Measurements from ENCODE around the gene PIP4P1.
"Not testable (repeated sequence)": the region's sequence is repeated elsewhere in the genome, so short reads cannot be mapped to it uniquely, and the experiment has no call there.

Gene PIP4P1

GRCh38 chr14:20454516-20455354 lies 6.5 kb downstream of the PIP4P1 start, which contains the start of the genes APEX1 and OSGEP:
Gene APEX1, plus strand, starts transcription at chr14:20455226. Its CDS starts 420 bp downstream, at chr14:20455646.
Gene OSGEP, minus strand, starts transcription at chr14:20454812. Its CDS starts 129 bp downstream, at chr14:20454683.
- H3K4me3 ChIP-seq (ENCODE audit: control insufficient read depth, low read depth, low read length): peak within 1 kb of the TSS; percentile 96
- peak; percentile 99 for DNase-seq (ENCODE audit: low read depth)
- no peak for TF ChIP-seq CTCF (conservative IDR thresholded peaks at IDR 0.05; ENCODE audit: control insufficient read depth, insufficient read depth, low read depth, low read length)

GRCh38 chr14:20452831-20453230 lies 8.4 kb downstream of the PIP4P1 start:
- H3K4me3 ChIP-seq (ENCODE audit: control insufficient read depth, low read depth, low read length); DNase-seq (ENCODE audit: low read depth): not testable (repeated sequence)

- H3K4me3 ChIP-seq (ENCODE audit: control insufficient read depth, low read depth, low read length): no peak overlapping the region
- DNase-seq (ENCODE audit: low read depth): no peak
- TF ChIP-seq CTCF (conservative IDR thresholded peaks at IDR 0.05; ENCODE audit: control insufficient read depth, insufficient read depth, low read depth, low read length): no peak
Measured at GRCh38 chr14:20446889-20447288, 14.3 kb downstream of the PIP4P1 start.

- DNase-seq (ENCODE audit: low read depth); H3K4me3 ChIP-seq (ENCODE audit: control insufficient read depth, low read depth, low read length): not testable (repeated sequence)
Measured at GRCh38 chr14:20443650-20444049, 17.6 kb downstream of the PIP4P1 start.

- DNase-seq (ENCODE audit: low read depth): no peak
- no peak overlapping the region for H3K4me3 ChIP-seq (ENCODE audit: control insufficient read depth, low read depth, low read length)
- no peak for TF ChIP-seq CTCF (conservative IDR thresholded peaks at IDR 0.05; ENCODE audit: control insufficient read depth, insufficient read depth, low read depth, low read length)
Measured at GRCh38 chr14:20441461-20441860, 19.8 kb downstream of the PIP4P1 start.

GRCh38 chr14:20440882-20441281 lies 20.4 kb downstream of the PIP4P1 start:
- H3K4me3 ChIP-seq (ENCODE audit: control insufficient read depth, low read depth, low read length): no peak overlapping the region
- peak; percentile 16 for DNase-seq (ENCODE audit: low read depth)
- no peak for TF ChIP-seq CTCF (conservative IDR thresholded peaks at IDR 0.05; ENCODE audit: control insufficient read depth, insufficient read depth, low read depth, low read length)

GRCh38 chr14:20440465-20440864 lies 20.8 kb downstream of the PIP4P1 start:
- no peak for TF ChIP-seq CTCF (conservative IDR thresholded peaks at IDR 0.05; ENCODE audit: control insufficient read depth, insufficient read depth, low read depth, low read length)
- DNase-seq (ENCODE audit: low read depth): no peak
- no peak overlapping the region for H3K4me3 ChIP-seq (ENCODE audit: control insufficient read depth, low read depth, low read length)

GRCh38 chr14:20438664-20439063 lies 22.6 kb downstream of the PIP4P1 start:
- no peak for TF ChIP-seq CTCF (conservative IDR thresholded peaks at IDR 0.05; ENCODE audit: control insufficient read depth, insufficient read depth, low read depth, low read length)
- no peak overlapping the region for H3K4me3 ChIP-seq (ENCODE audit: control insufficient read depth, low read depth, low read length)
- no peak for DNase-seq (ENCODE audit: low read depth)

Data from fibroblast of mammary gland (primary cell).